Keratinocyte (primary cell): ENCODE data around the gene CYP2D6. TPM values are rescaled to one million over a fixed set of nuclear protein-coding genes. Genes with fewer than 3 reads are reported as not detected.
"Not testable (repeated sequence)": the region's sequence is repeated elsewhere in the genome, so short reads cannot be mapped to it uniquely, and the experiment has no call there.

Experiments used
- DNase-seq: peaks from one replicate; pipeline ENCODE4 v3.0.0-alpha.2; 2011; ENCODE audit warnings: low read depth, missing footprints, low spot score
- FAIRE-seq: peaks from 2 replicates; lab custom pipeline; 2011; peaks lifted over from hg19 to GRCh38; lab: Jason Lieb, UNC
- H2AFZ ChIP-seq: 2 replicates; pipeline ENCODE4 v1.6.0; 2012; ENCODE audit warnings: low read length, control low read depth, inconsistent platforms; ENCODE audit not compliant: control insufficient read depth
- H3K27ac ChIP-seq: 2 replicates; pipeline ENCODE4 v1.5.1; 2011; ENCODE audit warnings: low read length; ENCODE audit not compliant: control insufficient read depth, insufficient read depth
- H3K27me3 ChIP-seq: 3 replicates; pipeline ENCODE4 v1.6.0; 2011; ENCODE audit warnings: low read length; ENCODE audit not compliant: control insufficient read depth, insufficient read depth; ENCODE audit errors: extremely low read depth
- H3K36me3 ChIP-seq, 2 experiments: 2 replicates in 1 of 2; 3 replicates in 1 of 2; pipeline ENCODE4 v1.5.1; 2011; ENCODE audit warnings: low read length in 2 of 2, mild to moderate bottlenecking in 1 of 2; ENCODE audit not compliant: control insufficient read depth in 2 of 2, insufficient read depth in 2 of 2; ENCODE audit errors: extremely low read depth in 1 of 2
- H3K4me1 ChIP-seq: 3 replicates; pipeline ENCODE4 v1.5.1; 2011; ENCODE audit warnings: low read length; ENCODE audit not compliant: control insufficient read depth, insufficient read depth; ENCODE audit errors: extremely low read depth
- H3K4me2 ChIP-seq: 3 replicates; pipeline ENCODE4 v1.6.0; 2011; ENCODE audit warnings: low read depth, low read length; ENCODE audit not compliant: control insufficient read depth, insufficient read depth; ENCODE audit errors: extremely low read depth
- H3K4me3 ChIP-seq, 3 experiments: fragments of 200-600 bp in 1 of 3; sonication (generic) in 1 of 3; 2 replicates in 2 of 3; 3 replicates in 1 of 3; pipeline ENCODE4 v1.5.1; 2011 to 2016; ENCODE audit warnings: low read length in 3 of 3, mild to moderate bottlenecking in 3 of 3, control low read depth in 2 of 3, inconsistent platforms in 1 of 3, low read depth in 1 of 3, mixed read lengths in 1 of 3, mixed run types in 1 of 3, moderate library complexity in 1 of 3; ENCODE audit not compliant: control insufficient read depth in 2 of 3, insufficient read depth in 2 of 3; ENCODE audit errors: extremely low read depth in 1 of 3
- H3K79me2 ChIP-seq: 2 replicates; pipeline ENCODE4 v1.6.0; 2012; ENCODE audit warnings: low read length; ENCODE audit not compliant: control insufficient read depth, insufficient read depth
- H3K9ac ChIP-seq: 3 replicates; pipeline ENCODE4 v1.6.0; 2011; ENCODE audit warnings: low read length; ENCODE audit not compliant: control insufficient read depth, insufficient read depth; ENCODE audit errors: extremely low read depth
- H3K9me1 ChIP-seq: 3 replicates; pipeline ENCODE4 v1.6.0; 2011; ENCODE audit warnings: low read length; ENCODE audit not compliant: control insufficient read depth, insufficient read depth; ENCODE audit errors: extremely low read depth
- H3K9me3 ChIP-seq: 2 replicates; pipeline ENCODE4 v1.5.1; 2012; ENCODE audit warnings: low read depth, low read length; ENCODE audit not compliant: control insufficient read depth
- H4K20me1 ChIP-seq: 3 replicates; pipeline ENCODE4 v1.6.0; 2011; ENCODE audit warnings: low read length; ENCODE audit not compliant: control insufficient read depth, insufficient read depth; ENCODE audit errors: extremely low read depth
- EZH2 ChIP-seq: IDR thresholded peaks from one replicate; pipeline ENCODE4 v1.6.1; 2012; ENCODE audit warnings: inconsistent platforms, mild to moderate bottlenecking, low read length, moderate library complexity
- dilution Hi-C: fragments of 300-500 bp; cut with MboI; formaldehyde crosslinking; loops from one replicate; pipeline ENCODE4 v1.7.0; 2020; ENCODE audit warnings: low sequenced_read_pairs; ENCODE audit not compliant: extremely low pct_ligation_motif_present
- polyA plus RNA-seq, 5 experiments: library from polyadenylated mRNA; depleted of rRNA in 3 of 5; stranded (reverse) in 3 of 5; stranded (forward) in 1 of 5; unstranded in 1 of 5; fragments of >200 nt; gene quantifications; 1 replicate in 1 of 5; 2 replicates in 3 of 5; 3 replicates in 1 of 5; pipeline versions ENCODE4 v1.2.1 to v1.2.3, GENCODE V29; 2011 to 2012; ENCODE audit warnings: missing spikeins in 2 of 5, low read depth in 1 of 5, low replicate concordance in 1 of 5
- TF ChIP-seq, protein P1 (sequence below), 3 experiments: IDR thresholded peaks in 1 of 3; conservative IDR thresholded peaks in 1 of 3; optimal IDR thresholded peaks in 1 of 3; 2 replicates in 2 of 3; 3 replicates in 1 of 3; pipeline versions ENCODE3 to v1.5.1; 2011; ENCODE audit warnings: low read length in 3 of 3, mild to moderate bottlenecking in 3 of 3, moderate library complexity in 2 of 3, control low read depth in 1 of 3, inconsistent platforms in 1 of 3; ENCODE audit not compliant: insufficient read depth in 2 of 3; ENCODE audit errors: extremely low read depth in 1 of 3

Gene CYP2D6
- polyA plus RNA-seq, 1 donor (not counting 4 experiments of a cell fraction or from before 2014, with no cell fraction given): 0.81 TPM

DNA sequence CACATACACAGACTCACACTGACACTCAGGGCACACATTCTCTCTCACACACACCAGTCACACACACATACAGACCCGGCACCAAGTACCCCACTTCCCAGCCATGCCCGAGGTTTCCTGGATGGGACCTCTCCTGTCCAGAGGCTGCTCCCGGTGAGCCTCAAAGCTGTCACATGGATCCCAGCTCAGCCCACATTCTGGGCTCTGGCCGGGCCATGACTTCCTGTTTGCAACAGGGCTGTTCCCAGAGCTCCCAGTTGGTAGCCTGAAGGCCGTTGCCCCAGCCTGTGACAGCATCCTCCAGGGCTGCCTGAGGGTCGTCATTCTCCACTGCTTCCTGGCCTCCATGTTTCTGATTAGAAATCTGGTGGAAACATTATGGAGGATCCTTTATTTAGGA is 14.6 kb upstream of the CYP2D6 start:
- no peak for FAIRE-seq
- H3K4me1 ChIP-seq: no peaks in the 10 kb centered on the region
- H3K9ac ChIP-seq: no peak overlapping the region
- H3K9me1 ChIP-seq: no peaks in the 10 kb centered on the region
- H3K27ac ChIP-seq: no peak overlapping the region
- no peaks in the 10 kb centered on the region for H3K79me2 ChIP-seq
- H3K9me3 ChIP-seq: no peaks in the 10 kb centered on the region
- H2AFZ ChIP-seq: no peak overlapping the region
- no peaks in the 10 kb centered on the region for H4K20me1 ChIP-seq
- H3K36me3 ChIP-seq: peaks cover 0 to 17% of the 10 kb centered on the region in 2 experiments
- DNase-seq: no peak
- H3K4me3 ChIP-seq: no peak overlapping the region
- dilution Hi-C loops: no loop called here
- no peak overlapping the region for H3K4me2 ChIP-seq
- TF ChIP-seq, protein P1, sequence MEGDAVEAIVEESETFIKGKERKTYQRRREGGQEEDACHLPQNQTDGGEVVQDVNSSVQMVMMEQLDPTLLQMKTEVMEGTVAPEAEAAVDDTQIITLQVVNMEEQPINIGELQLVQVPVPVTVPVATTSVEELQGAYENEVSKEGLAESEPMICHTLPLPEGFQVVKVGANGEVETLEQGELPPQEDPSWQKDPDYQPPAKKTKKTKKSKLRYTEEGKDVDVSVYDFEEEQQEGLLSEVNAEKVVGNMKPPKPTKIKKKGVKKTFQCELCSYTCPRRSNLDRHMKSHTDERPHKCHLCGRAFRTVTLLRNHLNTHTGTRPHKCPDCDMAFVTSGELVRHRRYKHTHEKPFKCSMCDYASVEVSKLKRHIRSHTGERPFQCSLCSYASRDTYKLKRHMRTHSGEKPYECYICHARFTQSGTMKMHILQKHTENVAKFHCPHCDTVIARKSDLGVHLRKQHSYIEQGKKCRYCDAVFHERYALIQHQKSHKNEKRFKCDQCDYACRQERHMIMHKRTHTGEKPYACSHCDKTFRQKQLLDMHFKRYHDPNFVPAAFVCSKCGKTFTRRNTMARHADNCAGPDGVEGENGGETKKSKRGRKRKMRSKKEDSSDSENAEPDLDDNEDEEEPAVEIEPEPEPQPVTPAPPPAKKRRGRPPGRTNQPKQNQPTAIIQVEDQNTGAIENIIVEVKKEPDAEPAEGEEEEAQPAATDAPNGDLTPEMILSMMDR (optimal IDR thresholded peaks at IDR 0.05 in 1 of 3, IDR thresholded peaks at IDR 0.05 in 1 of 3, conservative IDR thresholded peaks at IDR 0.05 in 1 of 3; ENCODE audit: extremely low read depth in 1 of 3, insufficient read depth in 2 of 3, low read length in 3 of 3): no peak
- no peak for TF ChIP-seq EZH2
- H3K27me3 ChIP-seq: no peaks in the 10 kb centered on the region

DNA sequence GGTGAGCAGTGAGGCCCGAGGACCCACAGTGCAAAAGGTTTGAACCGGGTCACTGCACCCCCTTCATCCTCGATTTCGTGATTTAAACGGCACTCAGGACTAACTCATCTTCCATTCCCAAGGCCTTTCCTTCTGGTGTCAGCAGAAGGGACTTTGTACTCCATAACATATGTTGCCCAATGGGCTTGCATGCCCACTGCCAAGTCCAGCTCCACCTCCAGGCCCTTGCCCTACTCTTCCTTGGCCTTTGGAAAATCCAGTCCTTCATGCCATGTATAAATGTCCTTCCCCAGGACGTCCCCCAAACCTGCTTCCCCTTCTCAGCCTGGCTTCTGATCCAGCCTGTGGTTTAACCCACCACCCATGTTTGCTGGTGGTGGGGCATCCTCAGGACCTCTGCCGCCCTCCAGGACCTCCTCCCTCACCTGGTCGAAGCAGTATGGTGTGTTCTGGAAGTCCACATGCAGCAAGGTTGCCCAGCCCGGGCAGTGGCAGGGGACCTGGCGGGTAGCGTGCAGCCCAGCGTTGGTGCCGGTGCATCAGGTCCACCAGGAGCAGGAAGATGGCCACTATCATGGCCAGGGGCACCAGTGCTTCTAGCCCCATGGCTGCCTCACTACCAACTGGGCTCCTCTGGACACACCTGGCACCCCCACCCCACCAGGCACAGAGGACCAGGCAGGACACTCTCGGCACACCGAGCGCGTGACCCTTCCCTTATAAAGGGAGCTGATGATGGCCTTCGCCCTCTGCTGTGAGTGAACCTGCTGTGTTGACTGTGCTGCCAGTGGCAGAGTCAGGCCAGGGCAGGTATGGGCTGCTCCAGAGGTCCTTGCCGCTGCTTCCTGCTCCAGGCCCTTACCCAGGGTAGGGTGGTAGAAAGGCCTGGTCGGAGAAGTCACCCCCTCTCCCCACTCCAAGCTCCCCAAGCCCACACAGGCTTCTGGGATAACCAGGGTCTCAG is 13.5 kb upstream of the CYP2D6 start:
- FAIRE-seq, H2AFZ ChIP-seq, dilution Hi-C loops: not testable (repeated sequence)

More for the DNA sequence above, 13.5 kb upstream of the CYP2D6 start:
- H3K9me1 ChIP-seq, H4K20me1 ChIP-seq, H3K4me1 ChIP-seq, H3K9ac ChIP-seq, H3K27ac ChIP-seq, H3K4me3 ChIP-seq, H3K9me3 ChIP-seq, H3K4me2 ChIP-seq, DNase-seq, H3K79me2 ChIP-seq, H3K27me3 ChIP-seq: not testable (repeated sequence)
- H3K36me3 ChIP-seq: peaks cover 0 to 17% of the 10 kb centered on the region in 2 experiments
